Superior temporal gyrus (tissue), 1 donor: ENCODE data around the gene ASCC3.
"Not testable (repeated sequence)": the region's sequence is repeated elsewhere in the genome, so short reads cannot be mapped to it uniquely, and the experiment has no call there.

Experiments used
- DNase-seq: peaks from one replicate; pipeline ENCODE4 v3.0.0-alpha.2; 2016; ENCODE audit errors: extremely low spot score

ASCC3 gene

DNA sequence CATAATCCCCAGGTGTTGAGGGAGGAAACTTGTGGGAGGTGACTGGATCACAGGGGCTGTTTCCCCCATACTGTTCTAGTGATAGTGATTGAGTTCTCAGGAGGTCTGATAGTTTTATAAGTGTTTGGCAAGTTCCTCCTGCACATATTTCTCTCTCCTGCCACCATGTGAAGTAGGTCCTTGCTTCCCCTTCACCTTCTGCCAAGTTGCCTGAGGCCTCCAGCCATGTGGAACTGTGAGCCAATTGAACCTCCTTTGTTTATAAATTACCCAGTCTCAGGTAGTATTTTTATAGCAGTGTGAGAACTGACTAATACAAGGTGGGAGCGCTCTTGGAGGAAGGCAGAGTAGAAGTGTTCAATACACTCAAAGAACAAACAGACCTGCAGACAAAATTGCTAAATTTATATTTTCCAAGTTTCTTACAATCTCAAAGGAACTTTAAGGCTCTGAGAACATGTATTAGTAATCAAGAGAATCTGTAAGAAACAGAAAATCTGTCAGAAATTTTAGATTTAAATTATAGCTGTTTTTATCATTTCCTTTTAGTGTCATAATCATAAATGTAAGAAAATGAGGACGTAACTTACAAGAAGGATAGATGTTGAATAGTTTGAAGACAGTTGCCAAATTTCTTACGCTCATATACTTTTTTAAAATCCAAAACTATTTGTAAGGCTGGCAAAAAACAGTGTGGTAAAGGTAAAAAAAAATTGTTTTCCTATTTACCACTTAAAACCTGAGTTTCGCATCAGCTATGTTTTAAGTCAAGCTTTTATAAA lies 77.7 kb downstream of the ASCC3 start:
- DNase-seq: no peak

DNA sequence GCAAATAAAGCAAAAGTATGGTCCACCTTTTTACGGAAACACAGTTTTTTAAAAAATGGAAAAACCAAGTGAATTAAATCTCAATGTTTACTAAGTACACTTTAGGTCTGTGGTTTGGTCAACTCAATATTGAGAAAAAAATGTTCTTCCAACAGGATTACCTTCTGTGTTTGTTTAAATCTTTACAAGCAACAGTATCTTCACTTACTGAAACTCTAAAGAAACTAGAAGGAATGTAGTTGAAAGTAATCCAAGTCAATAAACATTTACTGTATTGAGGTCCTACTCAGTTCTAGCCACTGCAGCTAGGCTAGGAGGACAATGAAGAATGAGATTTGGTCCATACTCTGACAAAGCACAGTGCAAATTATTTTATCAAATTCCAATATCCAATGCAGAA lies 80.1 kb downstream of the ASCC3 start:
- no peak for DNase-seq

DNA sequence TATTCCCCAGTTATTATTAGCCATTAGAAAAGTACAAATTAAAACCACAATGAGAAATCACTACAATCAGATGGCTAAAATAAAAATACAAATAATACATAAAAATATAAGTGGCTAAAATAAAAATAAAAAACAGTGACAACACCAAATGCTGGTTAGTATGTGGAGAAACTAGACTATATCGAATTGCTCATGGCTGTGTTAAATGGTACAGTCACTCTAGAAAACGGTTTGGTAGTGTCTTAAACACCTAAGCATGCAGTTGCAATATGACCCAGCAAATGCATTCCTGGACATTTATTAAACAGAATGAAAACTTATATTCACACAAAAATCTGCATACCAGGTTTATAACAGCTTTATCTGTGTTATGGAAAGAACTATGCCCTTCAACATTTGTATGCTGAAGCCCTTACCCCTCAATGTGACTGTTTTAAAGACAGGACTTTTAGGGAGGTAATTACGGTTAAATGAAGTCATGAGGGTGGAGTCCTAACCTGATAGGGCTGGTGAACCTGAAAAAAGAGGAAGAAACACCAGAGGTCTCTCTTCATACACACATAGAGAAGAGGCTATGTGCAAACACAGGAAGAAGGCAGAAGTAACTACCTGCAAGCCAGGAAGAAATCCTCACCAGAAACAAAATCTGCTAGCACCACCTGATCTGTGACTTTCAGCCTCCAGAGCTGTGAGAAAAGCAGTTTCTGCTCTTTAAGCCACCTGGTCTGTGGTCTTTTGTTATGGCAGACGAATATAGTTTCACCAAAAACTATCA lies 84.9 kb downstream of the ASCC3 start:
- no peak for DNase-seq

DNA sequence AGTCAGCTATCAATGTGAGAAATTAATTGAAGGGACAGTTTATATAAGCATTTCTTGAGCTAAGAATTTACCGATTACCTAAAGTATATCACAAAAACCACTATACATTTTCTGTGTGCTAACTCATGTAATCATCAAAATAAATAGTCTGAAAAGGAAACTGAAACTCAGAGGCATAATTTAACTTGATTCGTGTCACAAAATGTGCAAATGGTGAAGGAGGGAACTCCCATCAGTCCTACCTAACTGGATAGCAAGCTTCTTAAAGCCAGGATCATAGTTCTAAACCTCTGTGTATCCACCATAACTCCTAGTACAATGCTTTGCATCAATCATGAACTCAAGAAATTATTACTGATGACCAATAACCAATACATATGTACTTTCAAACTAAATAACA lies 91.0 kb downstream of the ASCC3 start:
- no peak for DNase-seq

DNA sequence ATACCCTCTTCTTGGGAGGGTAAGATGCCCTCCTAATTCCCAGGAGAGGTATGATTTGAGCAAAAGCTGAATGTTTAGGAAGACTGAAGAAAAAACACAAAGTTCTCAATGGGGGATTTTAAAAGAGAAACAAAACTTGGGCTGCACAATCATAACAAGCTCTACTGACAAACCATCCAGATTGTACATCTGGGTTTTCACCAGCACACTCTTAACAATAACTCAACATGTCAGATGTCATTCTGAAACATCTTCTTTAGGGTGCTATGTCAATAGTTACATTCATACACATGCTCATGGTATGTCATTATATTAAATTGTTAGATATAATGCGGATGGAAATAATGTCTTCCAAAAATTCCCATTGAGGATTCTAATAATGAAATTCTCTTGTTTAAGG lies 95.1 kb downstream of the ASCC3 start:
- DNase-seq: no peak

DNA sequence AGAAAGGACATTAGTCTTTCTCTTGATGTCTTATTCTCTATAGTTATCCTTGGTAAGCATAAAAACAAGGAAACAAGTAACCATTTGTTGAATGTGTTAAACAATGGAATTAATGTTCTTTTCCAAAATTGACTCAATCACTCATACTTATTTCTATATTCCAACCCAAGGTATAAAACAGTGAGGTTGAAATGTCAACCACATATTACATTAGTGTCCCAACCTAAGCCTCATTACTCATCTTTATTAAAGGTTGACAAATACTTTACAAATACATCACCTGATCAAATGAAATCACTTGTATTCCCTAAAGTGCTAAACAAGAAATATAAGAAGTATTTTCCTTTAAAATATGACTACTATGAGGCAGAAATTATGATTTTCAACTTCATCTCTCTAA lies 100.5 kb downstream of the ASCC3 start:
- no peak for DNase-seq

DNA sequence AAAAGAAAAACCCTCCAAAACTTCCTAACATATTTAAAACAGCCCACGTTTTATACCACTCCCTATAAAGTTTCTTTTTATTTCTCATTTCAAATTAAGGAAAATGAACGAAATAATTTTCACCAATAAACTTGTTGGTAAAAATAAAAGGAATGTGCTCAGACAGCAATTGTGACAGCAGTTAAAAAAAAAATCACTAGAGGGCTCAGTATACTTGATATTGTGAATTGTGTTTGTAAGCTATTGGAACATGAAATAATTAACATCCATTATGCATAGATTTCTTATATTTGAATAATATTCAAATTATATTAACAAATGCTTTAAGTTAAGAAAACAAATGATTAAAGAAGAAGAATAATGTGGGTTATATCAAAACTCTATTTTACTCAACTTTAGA lies 105.5 kb downstream of the ASCC3 start:
- peak; percentile 27 for DNase-seq

DNA sequence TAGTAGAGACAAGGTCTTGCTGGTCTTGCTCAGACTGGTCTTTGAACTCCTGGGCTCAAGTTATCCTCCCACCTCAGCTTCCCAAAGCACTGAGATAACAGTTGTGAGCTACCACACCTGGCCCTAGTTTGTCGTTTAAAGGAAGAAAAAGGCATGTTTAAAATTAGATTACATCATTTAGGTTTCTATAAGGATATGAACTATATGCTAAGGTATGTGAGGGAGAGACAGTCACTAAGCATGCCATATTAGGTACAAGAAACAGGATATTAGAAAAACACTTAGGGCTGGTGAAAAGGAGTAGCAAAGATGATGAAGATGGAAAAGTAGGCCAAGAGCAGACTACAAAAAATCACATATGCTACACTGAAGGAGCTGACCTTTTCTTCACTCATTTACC lies 106.4 kb downstream of the ASCC3 start:
- DNase-seq: no peak

DNA sequence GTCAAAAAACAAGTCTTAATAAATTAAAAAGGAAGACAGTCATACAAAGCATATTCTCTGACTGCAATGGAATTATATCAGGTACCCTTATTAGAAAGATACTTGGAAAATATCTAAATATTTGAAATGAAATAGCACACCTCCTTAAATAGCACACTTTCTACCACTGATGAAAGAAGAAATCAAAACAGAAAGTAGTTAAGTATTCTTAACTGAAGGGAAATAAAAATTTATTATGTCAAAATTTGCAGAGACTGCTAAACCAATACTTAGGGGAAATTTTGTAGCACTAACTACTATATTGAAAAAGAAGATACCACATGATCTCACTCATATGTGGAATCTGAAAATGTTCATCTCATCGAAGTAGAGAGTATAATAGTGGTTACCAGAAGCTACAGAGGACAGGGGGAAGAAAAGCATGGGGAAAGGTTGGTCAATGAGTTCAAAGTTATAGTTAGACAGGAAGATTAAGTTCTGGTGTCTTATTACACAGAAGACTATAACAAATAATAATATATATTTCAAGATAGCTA lies 112.2 kb downstream of the ASCC3 start:
- DNase-seq: no peak

DNA sequence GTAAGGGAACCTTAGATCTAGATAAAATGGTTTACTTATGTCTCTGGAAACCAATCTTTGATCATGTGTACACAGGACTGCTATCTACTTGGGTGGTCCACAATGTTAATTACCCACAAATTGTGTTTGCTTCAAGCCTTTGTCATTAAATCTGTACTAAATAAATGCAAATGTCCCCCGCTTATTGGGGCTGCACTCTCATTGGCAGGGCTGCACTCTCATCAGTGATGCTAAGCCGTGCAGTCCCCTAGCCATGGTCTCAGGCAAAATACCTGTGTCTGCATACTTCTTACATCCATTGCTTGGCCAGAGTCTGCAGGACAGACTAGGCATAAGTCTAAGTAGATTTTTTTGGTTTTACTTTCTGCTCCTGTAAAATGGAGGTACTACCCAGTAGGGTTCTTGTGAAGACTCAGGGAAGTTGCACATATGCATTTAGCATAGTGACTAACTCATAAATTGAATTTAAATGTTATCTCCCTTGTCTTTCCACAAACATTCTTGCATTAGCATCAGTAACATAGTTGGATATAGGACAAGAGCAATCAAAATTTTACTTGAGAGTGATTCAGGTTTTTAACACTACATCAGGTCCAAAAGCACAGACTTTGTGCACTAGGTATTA lies 117.4 kb downstream of the ASCC3 start:
- no peak for DNase-seq

DNA sequence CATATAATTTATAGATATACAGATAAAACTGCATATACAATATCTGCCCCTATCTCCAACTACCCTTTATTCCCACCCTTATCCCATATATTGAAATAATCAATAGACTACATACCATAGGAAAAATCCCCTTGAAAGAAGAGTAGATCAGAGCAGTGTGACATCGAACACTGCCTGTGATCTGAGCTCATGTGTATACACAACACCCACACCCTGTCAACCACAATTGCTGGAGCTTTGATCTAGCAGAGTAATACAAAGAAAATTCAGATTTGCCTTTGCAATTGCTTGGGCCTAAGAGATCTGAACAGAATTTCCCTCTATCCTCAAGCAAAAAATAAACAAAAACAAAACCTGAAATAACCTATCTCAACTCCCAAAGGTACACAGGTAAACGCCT lies 119.3 kb downstream of the ASCC3 start:
- no peak for DNase-seq

DNA sequence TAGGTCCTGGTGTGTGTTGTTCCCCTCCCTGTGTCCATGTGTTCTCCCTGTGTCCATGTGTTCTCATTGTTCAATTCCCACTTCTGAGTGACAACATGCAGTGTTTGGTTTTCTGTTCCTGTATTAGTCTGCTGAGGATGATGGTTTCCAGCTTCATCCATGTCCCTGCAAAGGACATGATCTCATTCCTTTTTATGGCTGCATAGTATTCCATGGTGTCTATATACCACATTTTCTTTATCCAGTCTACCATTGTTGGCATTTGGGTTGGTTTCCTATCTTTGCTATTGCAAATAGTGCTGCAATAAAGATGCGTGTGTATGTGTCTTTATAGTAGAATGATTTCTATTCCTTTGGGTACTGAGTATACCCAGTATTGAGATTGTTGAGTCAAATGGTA lies 122.7 kb downstream of the ASCC3 start:
- DNase-seq: not testable (repeated sequence)

DNA sequence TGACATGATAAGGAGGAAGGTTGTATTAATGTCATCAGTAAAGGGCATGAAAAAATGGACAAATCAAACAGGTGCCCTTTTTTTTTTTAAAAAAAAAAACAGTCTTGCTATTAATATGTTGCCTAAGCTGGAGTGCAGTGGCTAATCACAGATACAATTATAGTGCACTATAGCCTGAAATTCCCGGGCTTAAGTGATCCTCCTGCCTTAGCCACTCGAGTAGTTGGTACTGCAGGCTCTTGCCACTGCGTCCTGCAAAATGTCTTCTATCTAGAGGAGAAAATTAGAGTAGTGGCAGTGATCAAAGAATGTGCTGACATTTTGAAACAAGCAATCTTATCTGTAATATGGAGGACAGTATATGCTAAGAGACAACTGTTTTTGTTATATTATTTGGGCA lies 127.7 kb downstream of the ASCC3 start:
- DNase-seq: no peak

DNA sequence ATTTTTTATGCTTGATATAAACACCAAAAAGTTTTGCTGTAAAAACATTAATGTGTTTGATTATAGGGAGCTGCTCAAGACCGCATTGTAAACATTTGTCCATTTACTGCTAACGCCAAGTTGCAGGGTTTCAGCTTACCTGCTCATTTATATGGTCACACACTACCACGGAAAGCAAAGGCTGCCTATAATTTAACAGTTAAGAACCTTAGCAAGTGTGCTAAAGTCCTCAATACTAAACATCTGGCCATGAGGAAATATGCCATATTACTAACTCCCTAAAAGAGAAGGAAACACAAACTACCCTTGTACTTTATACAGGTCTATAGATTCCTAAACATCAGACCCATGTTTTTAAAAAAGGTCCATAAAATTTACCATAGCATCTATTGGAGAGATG lies 129.5 kb downstream of the ASCC3 start:
- DNase-seq: no peak

DNA sequence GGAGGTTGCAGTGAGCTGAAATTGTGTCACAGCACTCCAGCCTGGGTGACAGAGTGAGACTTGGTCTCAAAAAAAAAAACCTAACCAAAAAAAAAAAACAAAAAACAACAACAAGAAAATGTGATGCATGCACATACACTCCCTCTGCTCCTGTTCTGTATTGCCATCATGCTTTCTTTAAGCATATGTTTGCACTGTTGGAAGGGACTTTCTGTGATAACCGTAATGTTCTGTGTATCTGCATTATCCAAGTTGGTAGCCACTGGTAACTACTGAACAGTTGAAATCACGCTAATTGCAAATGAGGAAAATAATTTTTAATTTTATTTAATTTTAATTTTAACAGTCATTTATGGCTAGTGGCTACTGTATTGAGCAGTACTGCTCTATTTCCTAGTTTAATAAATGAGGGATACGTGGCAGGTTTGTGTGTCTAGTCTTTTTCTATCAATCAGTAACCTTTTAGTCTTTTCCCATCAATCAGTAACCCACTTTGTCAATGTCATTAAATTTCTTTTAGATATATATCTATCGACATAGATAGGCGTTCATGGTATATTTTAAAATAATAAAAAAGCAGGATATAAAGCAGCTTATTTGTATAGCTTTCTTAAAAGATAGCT lies 135.6 kb downstream of the ASCC3 start:
- DNase-seq: no peak

DNA sequence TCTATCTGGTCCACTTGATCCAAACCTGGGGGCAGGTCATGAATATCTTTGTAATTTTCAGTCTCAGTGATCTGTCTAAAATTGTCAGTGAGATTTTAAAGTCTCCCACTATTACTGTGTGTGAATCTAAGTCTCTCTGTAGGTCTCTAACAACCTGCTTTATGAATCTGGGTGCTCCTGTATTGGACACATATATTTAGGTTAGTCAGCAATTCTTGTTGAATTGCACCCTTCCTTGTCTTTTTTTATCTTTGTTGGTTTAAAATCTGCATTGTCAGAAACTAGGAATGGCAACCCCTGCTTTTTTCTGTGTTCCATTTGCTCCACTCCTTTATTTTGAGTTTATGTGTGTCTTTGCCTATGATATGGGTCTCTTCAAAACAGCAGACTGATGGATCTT lies 140.7 kb downstream of the ASCC3 start:
- DNase-seq: no peak

DNA sequence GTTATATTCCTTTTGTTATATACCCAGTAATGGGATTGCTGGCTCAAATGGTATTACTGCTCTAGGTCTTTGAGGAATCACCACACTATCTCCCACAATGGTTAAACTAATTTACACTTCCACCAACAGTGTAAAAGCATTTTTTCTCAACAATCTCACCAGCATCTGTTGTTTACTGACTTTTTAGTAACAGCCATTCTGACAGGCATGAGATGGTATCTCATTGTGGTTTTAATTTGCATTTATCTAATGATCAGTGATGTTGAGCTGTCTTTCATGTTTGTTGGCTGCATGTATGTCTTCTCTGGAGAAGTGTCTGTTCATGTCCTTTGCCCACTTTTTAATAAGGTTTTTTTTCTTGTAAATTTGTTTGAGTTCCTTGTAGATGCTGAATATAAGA lies 143.4 kb downstream of the ASCC3 start:
- not testable (repeated sequence) for DNase-seq

DNA sequence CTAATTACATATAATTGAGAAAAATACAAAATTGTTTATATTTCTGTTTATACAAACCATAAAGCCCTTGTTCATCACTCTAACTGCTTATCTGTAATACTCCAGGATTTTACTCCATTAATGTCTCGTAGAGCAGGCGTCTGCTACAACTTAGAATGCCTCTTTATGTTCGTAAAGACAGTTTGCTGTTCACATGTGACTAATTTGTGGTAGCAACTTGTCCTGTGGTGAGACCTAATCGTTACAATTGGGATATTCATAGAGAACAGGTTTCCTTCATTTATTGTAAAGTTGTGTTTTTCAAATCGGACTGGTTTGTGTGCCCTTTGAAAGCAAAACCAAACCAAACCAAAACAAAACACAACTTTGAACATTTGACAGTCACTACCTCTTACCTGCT lies 149.7 kb downstream of the ASCC3 start:
- DNase-seq: no peak

DNA sequence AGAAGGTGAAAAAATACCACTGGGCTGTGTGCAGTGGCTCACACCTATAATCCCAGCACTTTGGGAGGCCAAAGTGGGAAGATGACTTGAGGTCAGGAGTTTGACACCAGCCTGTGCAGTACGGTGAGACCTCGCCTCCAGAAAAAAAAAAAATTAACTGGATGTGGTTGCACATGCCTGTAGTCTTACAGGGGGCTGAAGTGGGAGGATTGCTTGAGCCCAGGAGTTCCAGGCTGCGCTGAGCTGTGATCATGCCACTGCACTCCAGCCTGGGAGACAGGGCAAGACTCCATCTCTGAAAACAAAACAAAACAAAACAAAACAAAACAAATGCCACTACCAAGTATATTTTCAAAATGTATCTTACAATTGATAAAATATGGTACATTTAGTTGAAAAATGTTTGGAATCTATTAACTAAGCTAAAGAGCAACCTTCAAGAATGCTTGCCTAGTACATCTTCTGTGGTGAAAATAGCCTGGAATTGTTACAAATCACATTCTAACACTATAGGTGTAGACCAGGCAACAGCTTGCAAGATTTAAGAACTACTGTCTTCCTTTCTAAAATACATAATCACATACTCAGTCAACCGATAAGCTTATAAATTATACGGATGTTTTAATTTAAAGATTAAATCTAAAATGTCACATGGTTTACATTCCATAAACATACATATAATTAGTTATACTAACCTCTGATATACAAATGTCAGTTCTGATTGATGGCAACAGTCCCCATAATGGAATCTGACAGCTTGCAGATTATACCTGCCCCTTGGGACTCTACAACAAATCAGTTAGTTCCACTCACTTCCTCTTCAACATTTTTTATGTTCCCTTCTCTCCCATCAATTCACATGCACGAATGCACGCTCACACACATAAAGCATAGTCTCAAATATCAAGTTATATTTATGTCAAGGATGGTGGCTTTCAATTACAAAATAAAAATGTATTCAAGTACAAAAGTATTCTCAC lies 150.8 kb downstream of the ASCC3 start:
- no peak for DNase-seq

DNA sequence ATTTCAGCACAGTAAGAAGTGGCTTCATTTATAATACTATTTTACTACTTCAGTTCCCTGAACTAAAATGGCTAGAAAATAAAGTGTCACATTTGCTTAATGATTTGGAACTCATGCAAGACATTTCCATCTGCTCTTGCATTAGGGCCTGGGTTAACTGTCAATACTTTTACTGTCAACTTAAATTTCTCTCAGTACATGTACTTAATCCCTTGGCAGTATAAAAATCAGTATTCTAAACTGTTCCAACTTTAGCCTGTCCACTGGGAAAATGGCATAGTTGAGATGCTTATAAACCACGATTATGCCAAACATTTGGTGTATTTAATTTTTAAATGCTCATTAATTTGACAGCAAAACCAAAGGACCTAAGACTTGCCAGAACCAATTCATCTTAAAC lies 154.5 kb downstream of the ASCC3 start:
- no peak for DNase-seq

DNA sequence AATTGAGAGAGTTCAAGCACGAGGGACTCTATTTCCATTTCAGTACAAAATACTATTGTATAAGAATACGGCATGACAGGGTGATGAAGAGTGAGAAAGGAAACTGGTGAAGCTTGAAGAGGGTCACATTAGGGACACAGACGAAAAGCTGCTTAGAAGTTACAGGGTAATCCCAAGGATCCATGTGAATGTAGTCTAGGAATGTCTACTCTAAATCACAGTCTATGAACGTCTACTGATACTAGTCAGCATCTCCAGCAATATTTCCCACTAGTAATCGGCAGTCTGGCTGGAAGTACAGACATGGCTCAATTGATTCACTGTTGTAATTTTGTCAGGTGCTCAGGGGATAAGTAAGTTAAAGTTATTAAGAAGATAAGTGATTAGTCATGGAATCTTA lies 156.4 kb downstream of the ASCC3 start:
- DNase-seq: no peak
